MM.1S (cell line): ENCODE results near the gene MED7.

ENCODE experiments used
- DNase-seq: peaks from one replicate; pipeline ENCODE4 v3.0.0-alpha.2; 2015
- H2AFZ ChIP-seq: fragments of 300-600 bp; sonication (generic); 2 replicates; pipeline ENCODE4 v1.6.0; 2016; ENCODE audit warnings: antibody characterized with exemption, low read length
- H3F3A ChIP-seq: fragments of 300-600 bp; sonication (generic); 2 replicates; pipeline ENCODE4 v1.6.1; 2016; ENCODE audit warnings: mild to moderate bottlenecking, antibody characterized with exemption, low read length, moderate library complexity, mixed read lengths; ENCODE audit not compliant: insufficient read depth
- H3K27ac ChIP-seq: fragments of 300-600 bp; sonication (generic); 2 replicates; pipeline ENCODE4 v1.5.1; 2016; ENCODE audit warnings: mild to moderate bottlenecking, low read length
- H3K27me3 ChIP-seq: fragments of 300-600 bp; sonication (generic); replicated peaks from 2 replicates; pipeline ENCODE4 v1.6.0; 2016; ENCODE audit warnings: low read length; ENCODE audit not compliant: insufficient read depth
- H3K36me3 ChIP-seq: fragments of 300-600 bp; sonication (generic); replicated peaks from 2 replicates; pipeline ENCODE4 v1.6.1; 2016; ENCODE audit warnings: mild to moderate bottlenecking, low read length, mixed read lengths; ENCODE audit not compliant: insufficient read depth
- H3K4me1 ChIP-seq: fragments of 300-600 bp; sonication (generic); 2 replicates; pipeline ENCODE4 v1.6.1; 2016; ENCODE audit warnings: low read length, mixed read lengths
- H3K4me2 ChIP-seq: fragments of 300-600 bp; sonication (generic); 2 replicates; pipeline ENCODE4 v1.6.0; 2016; ENCODE audit warnings: low read depth, low read length
- H3K4me3 ChIP-seq: fragments of 300-600 bp; sonication (generic); 2 replicates; pipeline ENCODE4 v1.5.1; 2016; ENCODE audit warnings: low read length, mixed read lengths
- H3K79me2 ChIP-seq: fragments of 300-600 bp; sonication (generic); 2 replicates; pipeline ENCODE4 v1.6.1; 2016; ENCODE audit warnings: mixed run types, low read length, mixed read lengths
- H3K9ac ChIP-seq: fragments of 300-600 bp; sonication (generic); 2 replicates; pipeline ENCODE4 v1.6.1; 2016; ENCODE audit warnings: low read length, mixed read lengths
- H3K9me2 ChIP-seq: fragments of 300-600 bp; sonication (generic); replicated peaks from 2 replicates; pipeline ENCODE4 v1.6.1; 2016; ENCODE audit warnings: mild to moderate bottlenecking, low read length, mixed read lengths; ENCODE audit not compliant: insufficient read depth
- H3K9me3 ChIP-seq: fragments of 300-600 bp; sonication (generic); replicated peaks from 2 replicates; pipeline ENCODE4 v1.6.1; 2016; ENCODE audit warnings: mild to moderate bottlenecking, low read length, mixed read lengths; ENCODE audit not compliant: insufficient read depth
- H4K20me1 ChIP-seq: fragments of 300-600 bp; sonication (generic); 2 replicates; pipeline ENCODE4 v1.6.1; 2016; ENCODE audit warnings: mild to moderate bottlenecking, low read length, moderate library complexity, mixed read lengths; ENCODE audit not compliant: insufficient read depth
- EZH2 ChIP-seq: fragments of 300-600 bp; sonication (generic); optimal IDR thresholded peaks from 2 replicates; pipeline ENCODE3; 2017; ENCODE audit warnings: low read depth, mild to moderate bottlenecking, antibody characterized with exemption, low read length, mixed read lengths
- EZH2phosphoT487 ChIP-seq: fragments of 300-600 bp; sonication (generic); IDR thresholded peaks from 2 replicates; pipeline ENCODE4 v1.6.1; 2018; ENCODE audit warnings: antibody characterized with exemption, low read length
- TF ChIP-seq, protein P1 (sequence below): fragments of 300-600 bp; sonication (generic); IDR thresholded peaks from 2 replicates; pipeline ENCODE4 v1.5.1; 2016; ENCODE audit warnings: antibody characterized with exemption, low read length, mixed read lengths

The MED7 gene

DNA sequence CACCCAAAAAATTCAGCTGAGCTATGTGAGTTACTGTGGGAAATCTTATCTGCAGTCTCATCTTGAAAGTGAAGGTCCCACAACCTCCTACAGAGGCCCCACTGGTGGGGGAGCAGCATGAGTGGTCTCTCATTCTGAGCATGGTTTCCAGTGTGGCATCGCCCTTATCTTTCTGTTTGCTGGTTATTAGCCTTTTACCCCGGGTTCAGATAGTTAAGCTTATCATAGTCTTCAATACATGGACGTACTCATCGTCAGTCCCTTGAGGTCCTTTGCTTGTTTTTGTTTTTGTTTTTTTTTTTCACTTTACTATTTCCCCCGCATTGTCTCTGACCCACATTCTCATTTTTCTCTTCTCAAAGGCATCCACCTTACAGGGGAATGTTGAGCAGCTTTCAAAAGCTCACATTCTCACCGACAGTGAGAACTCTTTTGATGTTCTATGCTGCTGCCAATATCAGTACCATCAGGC lies 26.1 kb downstream of the MED7 start:
- H3K79me2 ChIP-seq: no peaks in the 10 kb centered on the region
- H2AFZ ChIP-seq: no peak overlapping the region
- H3K4me2 ChIP-seq: no peak overlapping the region
- no peaks in the 10 kb centered on the region for H4K20me1 ChIP-seq
- H3K9me3 ChIP-seq: no peaks in the 10 kb centered on the region
- no peak overlapping the region for H3K27ac ChIP-seq
- no peaks in the 10 kb centered on the region for H3K9me2 ChIP-seq
- no peaks in the 10 kb centered on the region for H3F3A ChIP-seq
- H3K36me3 ChIP-seq: no peaks in the 10 kb centered on the region
- H3K4me3 ChIP-seq: no peak overlapping the region
- H3K9ac ChIP-seq: no peak overlapping the region
- no peaks in the 10 kb centered on the region for H3K4me1 ChIP-seq
- no peaks in the 10 kb centered on the region for H3K27me3 ChIP-seq
- TF ChIP-seq, protein P1, sequence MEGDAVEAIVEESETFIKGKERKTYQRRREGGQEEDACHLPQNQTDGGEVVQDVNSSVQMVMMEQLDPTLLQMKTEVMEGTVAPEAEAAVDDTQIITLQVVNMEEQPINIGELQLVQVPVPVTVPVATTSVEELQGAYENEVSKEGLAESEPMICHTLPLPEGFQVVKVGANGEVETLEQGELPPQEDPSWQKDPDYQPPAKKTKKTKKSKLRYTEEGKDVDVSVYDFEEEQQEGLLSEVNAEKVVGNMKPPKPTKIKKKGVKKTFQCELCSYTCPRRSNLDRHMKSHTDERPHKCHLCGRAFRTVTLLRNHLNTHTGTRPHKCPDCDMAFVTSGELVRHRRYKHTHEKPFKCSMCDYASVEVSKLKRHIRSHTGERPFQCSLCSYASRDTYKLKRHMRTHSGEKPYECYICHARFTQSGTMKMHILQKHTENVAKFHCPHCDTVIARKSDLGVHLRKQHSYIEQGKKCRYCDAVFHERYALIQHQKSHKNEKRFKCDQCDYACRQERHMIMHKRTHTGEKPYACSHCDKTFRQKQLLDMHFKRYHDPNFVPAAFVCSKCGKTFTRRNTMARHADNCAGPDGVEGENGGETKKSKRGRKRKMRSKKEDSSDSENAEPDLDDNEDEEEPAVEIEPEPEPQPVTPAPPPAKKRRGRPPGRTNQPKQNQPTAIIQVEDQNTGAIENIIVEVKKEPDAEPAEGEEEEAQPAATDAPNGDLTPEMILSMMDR: no peak
- TF ChIP-seq EZH2: no peak
- no peak for TF ChIP-seq EZH2phosphoT487
- no peak for DNase-seq

DNA sequence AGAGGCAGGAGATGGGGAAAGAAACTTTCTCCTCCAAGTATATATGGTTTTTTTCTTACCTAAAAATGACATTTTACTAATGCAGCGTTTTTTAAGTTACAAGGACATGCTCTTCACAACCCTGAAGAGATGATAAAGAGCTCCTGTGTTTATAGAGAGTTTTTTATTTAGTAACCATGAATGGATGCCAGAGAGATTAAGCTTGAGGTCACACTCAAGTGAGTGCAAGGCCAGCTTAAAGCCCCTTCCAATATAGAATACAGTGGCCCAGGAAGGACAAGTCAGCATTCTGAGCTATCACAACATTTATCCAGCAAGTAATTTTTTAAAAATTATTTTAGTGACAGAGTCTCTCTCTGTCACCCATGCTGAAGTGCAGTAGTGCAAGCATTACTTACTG lies 27.2 kb downstream of the MED7 start:
- Histone ChIP-seq H3K4me1 (no peaks in the 10 kb centered on the region), H2AFZ (no peak overlapping the region), H3K9ac (no peak overlapping the region), H3K36me3 (no peaks in the 10 kb centered on the region), H3F3A (no peaks in the 10 kb centered on the region), H3K9me2 (no peaks in the 10 kb centered on the region), H4K20me1 (no peaks in the 10 kb centered on the region), H3K27ac (no peak overlapping the region), H3K79me2 (no peaks in the 10 kb centered on the region), H3K27me3 (no peaks in the 10 kb centered on the region), H3K9me3 (no peaks in the 10 kb centered on the region), H3K4me3 (no peak overlapping the region), H3K4me2 (no peak overlapping the region)
- DNase-seq: no peak
- TF ChIP-seq EZH2phosphoT487: no peak
- TF ChIP-seq EZH2: no peak
- TF ChIP-seq, protein P1: no peak

DNA sequence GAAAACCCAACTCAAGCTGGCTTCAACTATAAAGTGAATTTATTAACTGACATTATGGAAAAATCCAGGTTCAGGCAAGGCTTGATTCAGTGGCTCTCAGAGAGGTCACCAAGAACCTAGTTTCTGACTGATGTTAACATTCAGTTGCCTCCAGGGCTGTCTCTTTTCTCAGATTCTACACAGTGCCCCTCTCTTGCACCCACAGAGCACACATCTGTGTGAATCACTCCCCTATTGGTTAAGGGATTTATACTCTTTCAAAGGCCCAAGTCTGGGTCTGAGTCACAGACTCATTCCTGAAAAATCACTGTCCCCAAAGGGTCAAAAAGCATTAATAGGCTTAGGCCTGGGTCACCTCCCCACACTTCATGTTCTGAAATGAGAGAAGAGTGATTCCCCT lies 27.7 kb downstream of the MED7 start:
- no peak overlapping the region for H3K9ac ChIP-seq
- no peak for TF ChIP-seq EZH2phosphoT487
- TF ChIP-seq, protein P1: no peak
- TF ChIP-seq EZH2: no peak
- no peak overlapping the region for H3K4me3 ChIP-seq
- H2AFZ ChIP-seq: no peak overlapping the region
- H3K9me3 ChIP-seq: no peaks in the 10 kb centered on the region
- no peaks in the 10 kb centered on the region for H3K36me3 ChIP-seq
- H3K4me1 ChIP-seq: no peaks in the 10 kb centered on the region; the same call in 1 of the 2 replicates
- no peak overlapping the region for H3K4me2 ChIP-seq
- no peaks in the 10 kb centered on the region for H4K20me1 ChIP-seq
- H3F3A ChIP-seq: 0 out of 2 replicates have a peak, but pooled peaks cover under 1% of the 10 kb centered on the region
- H3K27ac ChIP-seq: no peak overlapping the region
- DNase-seq: no peak
- no peaks in the 10 kb centered on the region for H3K9me2 ChIP-seq
- H3K79me2 ChIP-seq: no peaks in the 10 kb centered on the region
- no peaks in the 10 kb centered on the region for H3K27me3 ChIP-seq
